GM21528 (cell line): ENCODE measurements around the gene BRD1.

Experiments
- ATAC-seq: cut with Tn5 transposase; IDR thresholded peaks from one replicate; pipeline ENCODE4 v1.9.1; 2021; ENCODE audit warnings: mild to moderate bottlenecking, moderate library complexity; ENCODE audit not compliant: unreplicated experiment, low FRiP score

Gene BRD1

DNA sequence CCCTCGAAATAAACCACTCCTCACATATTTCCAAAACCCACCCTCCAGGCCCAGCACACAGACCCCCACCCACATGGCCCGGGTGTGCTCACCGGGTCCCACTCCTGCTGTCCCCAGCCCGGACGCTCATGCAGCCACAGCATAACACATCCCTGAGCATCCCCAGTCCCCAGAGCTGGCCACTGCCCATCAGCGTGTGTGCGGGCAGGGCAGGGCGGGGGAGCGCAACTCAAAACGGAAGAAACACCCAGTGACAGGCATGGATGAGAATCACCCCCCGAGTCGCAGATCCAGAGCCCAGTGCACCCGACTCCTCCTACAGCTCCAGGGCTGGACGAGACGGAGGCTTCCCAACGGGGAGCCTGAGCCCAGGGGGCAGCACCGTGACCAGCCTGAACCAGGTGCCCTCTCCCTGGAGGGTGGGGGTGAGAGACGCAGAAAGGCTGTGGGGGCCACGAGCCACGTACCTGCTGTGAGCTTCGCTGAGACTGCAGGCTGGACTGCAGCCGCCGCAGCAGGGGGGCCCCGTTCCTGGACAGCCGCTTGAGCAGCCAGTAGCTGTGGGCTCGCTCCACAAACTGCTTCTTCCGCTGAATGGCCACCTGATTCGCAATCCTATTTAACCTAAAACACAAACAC lies 23.8 kb downstream of the BRD1 start:
- no peak for ATAC-seq

DNA sequence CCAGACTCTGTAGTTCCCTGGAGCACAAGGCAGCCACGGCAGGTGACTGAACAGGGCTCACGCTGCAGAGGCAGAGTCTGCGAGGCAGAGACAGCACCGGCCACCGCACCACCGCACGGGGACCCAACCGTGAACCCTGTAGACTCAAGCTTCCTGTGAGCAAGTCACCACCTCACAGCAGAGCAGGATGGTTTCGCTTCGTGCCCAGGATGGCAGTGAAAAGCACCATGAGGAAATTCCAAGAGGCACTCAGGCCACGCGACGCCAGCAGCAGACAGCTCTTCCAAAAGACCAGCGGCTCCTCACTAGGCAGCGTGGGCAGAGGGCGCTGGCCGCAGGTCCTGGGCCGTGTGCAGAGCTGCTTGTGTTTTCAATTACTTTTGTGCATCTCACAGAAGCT lies 24.5 kb downstream of the BRD1 start:
- no peak for ATAC-seq

DNA sequence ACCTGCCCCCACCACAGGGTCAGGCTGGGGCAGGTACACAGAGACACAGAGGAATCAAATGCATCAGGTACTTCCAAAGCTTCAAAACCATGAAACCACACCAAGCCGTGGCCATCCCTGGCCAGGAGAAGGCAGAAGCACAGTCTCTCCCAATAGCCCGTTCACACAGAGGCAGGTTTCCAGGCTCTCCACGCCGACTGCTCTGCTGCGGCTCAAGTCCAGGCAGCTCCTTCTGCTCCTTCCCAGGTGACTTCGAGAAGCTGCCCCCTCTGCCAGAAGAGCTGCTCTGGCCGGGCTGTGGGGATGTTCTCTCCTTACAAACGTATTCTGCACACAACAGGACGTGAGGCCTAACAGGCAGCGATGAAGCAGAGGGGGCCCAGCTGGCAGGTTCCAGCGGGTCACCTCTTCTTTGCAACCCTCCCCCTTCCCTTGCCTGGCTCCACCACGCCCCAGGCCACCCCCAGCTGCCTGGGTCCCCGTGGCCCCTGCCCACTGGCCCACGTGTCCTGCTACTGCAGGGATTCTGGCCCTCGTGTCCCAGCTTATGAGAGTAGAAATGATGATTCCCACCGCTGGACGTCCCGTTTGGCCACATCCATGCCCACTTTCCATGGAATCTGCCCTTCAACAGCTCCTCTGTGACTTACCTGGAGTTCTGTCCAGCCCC lies 26.1 kb downstream of the BRD1 start:
- no peak for ATAC-seq

- no peak for ATAC-seq
These were observed 27.1 kb downstream of the BRD1 start for GRCh38 chr22:49800408-49801238.

- no peak for ATAC-seq
These were observed 28.1 kb downstream of the BRD1 start for GRCh38 chr22:49799431-49800075.

- ATAC-seq = no peak
These were observed 29.1 kb downstream of the BRD1 start for GRCh38 chr22:49798486-49799151.

GRCh38 chr22:49797706-49798105 lies 30.0 kb downstream of the BRD1 start:
- no peak for ATAC-seq

DNA sequence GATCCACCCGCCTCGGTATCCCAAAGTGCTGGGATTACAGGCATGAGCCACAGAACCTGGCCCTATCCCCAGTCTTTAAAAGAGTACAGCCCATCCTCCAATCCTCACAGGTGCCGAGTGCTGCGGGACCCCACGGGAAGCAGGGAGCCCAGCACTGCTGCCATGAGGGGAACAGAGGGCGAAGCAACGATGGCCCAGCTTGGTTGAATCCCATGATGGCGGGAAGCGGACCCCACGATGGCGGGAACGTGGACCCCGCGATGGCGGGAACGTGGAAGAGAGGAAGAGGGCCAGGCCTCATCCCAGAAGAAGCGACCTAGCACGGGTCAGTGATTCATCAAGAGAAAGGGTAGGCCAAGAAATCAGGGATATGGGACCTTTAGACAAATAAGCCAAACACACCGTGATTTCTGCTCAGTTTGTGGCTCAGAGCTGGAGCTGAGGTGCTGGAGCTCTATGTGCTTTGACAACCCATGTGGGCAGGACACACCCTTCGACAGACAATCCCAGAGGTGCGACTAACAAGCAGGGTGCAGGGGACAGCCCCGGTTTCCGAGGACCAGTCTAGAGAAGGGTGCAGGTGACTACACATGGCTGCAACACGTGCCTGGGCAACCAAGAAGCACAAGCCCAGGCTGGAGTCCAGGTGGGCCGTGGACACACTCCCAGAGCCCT lies 30.9 kb downstream of the BRD1 start:
- no peak for ATAC-seq

GRCh38 chr22:49795521-49795920 lies 32.2 kb downstream of the BRD1 start:
- ATAC-seq = no peak

GRCh38 chr22:49793871-49794270 lies 33.8 kb downstream of the BRD1 start:
- no peak for ATAC-seq

GRCh38 chr22:49793296-49793695 lies 34.4 kb downstream of the BRD1 start:
- ATAC-seq = no peak

- no peak for ATAC-seq
These were observed 35.6 kb downstream of the BRD1 start for GRCh38 chr22:49792107-49792506.

- ATAC-seq = no peak
These were observed 36.0 kb downstream of the BRD1 start for GRCh38 chr22:49791682-49792081.

- ATAC-seq = no peak
These were observed 36.8 kb downstream of the BRD1 start for GRCh38 chr22:49790912-49791311.

GRCh38 chr22:49789289-49790141 lies 38.2 kb downstream of the BRD1 start:
- ATAC-seq = no peak

- no peak for ATAC-seq
These were observed 39.2 kb downstream of the BRD1 start for GRCh38 chr22:49788504-49788903.

- ATAC-seq = no peak
These were observed 39.8 kb downstream of the BRD1 start for GRCh38 chr22:49787861-49788260.

DNA sequence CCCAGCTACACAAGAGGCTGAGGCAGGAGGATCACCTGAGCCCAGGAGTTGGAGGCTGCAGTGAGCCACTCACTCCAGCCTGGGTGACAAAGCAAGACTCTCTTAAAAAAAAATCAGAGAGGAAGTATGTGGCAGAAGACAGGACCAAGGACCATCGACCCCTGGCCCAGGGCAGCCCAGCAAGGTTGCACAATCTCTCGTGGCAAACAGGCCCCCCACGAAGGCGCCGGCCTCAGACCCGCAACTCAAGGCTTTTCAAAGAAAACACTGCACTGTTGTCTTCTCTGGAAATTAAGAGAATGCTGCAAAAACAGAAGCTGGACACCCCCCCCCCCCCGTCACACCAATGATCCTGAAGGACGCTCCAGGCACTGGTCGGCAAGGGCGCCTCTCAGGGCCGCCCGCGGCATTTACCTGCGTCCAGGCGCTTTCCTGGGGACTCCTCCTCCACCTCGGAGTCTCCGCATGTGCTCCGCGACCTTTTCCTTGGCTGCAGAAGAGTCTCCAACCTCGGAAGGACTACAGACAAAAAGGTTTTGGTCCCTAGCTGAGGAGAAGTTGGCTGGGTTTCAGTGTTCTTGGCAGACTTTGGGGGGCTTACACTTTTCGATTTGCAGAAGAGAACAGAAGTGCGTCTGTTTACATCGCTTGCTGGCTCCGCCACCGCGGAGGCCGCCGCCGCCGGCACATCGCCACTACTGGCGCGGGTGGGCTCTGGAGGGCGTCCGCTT lies 40.5 kb downstream of the BRD1 start:
- ATAC-seq = no peak
